K562 (cell line): ENCODE results near the gene TMSB4X. TPM values are rescaled to one million over a fixed set of nuclear protein-coding genes. Genes with fewer than 3 reads are reported as not detected.

Experiments
- ATAC-seq: fragments of 200-7000 bp; cut with Tn5 transposase; 3 replicates; pipeline ENCODE4 v1.9.1; 2020; ENCODE audit warnings: moderate library complexity
- BruUV-seq: library from RNA; stranded (reverse); fragments of 400-500 nt; replicated peaks from 2 replicates; lab custom pipeline; 2021; lab: Mats Ljungman, UMichigan
- CTCF ChIA-PET: fragments of 300-600 bp; formaldehyde crosslinking; extraction: SDS; loops from one replicate; lab custom pipeline; 2021; ENCODE audit warnings: low intra/inter-chr PET ratio; lab: Yijun Ruan, JAX
- POLR2A ChIA-PET: fragments of 300-600, 350-650 bp; sonication (Branson Sonifier 250); formaldehyde crosslinking; extraction: SDS; loops from one replicate; lab custom pipeline; 2021; ENCODE audit warnings: antibody characterized with exemption, inconsistent platforms; lab: Yijun Ruan, JAX
- DNase-seq, 4 experiments: peaks; one replicate each; pipeline versions ENCODE4 v3.0.0 to v3.0.0-alpha.2; 2011 to 2018; ENCODE audit warnings: low spot score in 3 of 4, mixed read lengths in 3 of 4; ENCODE audit errors: extremely low read depth in 1 of 4
- FAIRE-seq: peaks from 2 replicates; lab custom pipeline; 2011; peaks lifted over from hg19 to GRCh38; lab: Jason Lieb, UNC
- H2AFZ ChIP-seq: 2 replicates; pipeline ENCODE4 v1.6.0; 2011; ENCODE audit warnings: low read depth, low read length, control low read depth, inconsistent platforms
- H3K27ac ChIP-seq: fragments of 200-600 bp; 3 replicates; pipeline ENCODE4 v1.8.0; 2011; ENCODE audit warnings: low read depth, mild to moderate bottlenecking, control low read depth, inconsistent platforms, low read length, moderate library complexity, mixed read lengths; ENCODE audit errors: extremely low read depth
- H3K27me3 ChIP-seq, 2 experiments: fragments of 300-600 bp in 1 of 2; 2 replicates in 1 of 2; 3 replicates in 1 of 2; pipeline versions ENCODE4 v1.6.0 to v1.8.0; 2011; ENCODE audit warnings: inconsistent platforms in 2 of 2, low read length in 2 of 2, mild to moderate bottlenecking in 1 of 2, mixed read lengths in 1 of 2, moderate library complexity in 1 of 2; ENCODE audit not compliant: control insufficient read depth in 2 of 2, insufficient read depth in 2 of 2
- H3K36me3 ChIP-seq: fragments of 300-600 bp; 3 replicates; pipeline ENCODE4 v1.8.0; 2011; ENCODE audit warnings: mild to moderate bottlenecking, low read length, inconsistent platforms; ENCODE audit not compliant: control insufficient read depth, insufficient read depth
- H3K4me1 ChIP-seq, 2 experiments: fragments of 200-600 bp in 1 of 2; replicated peaks in 1 of 2; 2 replicates in 1 of 2; 3 replicates in 1 of 2; pipeline versions ENCODE4 v1.5.1 to v1.8.0; 2011; ENCODE audit warnings: inconsistent platforms in 2 of 2, low read length in 2 of 2, mild to moderate bottlenecking in 1 of 2, mixed read lengths in 1 of 2, moderate library complexity in 1 of 2; ENCODE audit not compliant: control insufficient read depth in 2 of 2, insufficient read depth in 2 of 2
- H3K4me2 ChIP-seq: 2 replicates; pipeline ENCODE4 v1.6.1; 2011; ENCODE audit warnings: low read length, control low read depth, inconsistent platforms, mixed read lengths; ENCODE audit not compliant: insufficient read depth
- H3K4me3 ChIP-seq: fragments of 200-600 bp; sonication (generic), shearing (Covaris generic); 2 replicates; pipeline ENCODE4 v1.5.1; 2016; ENCODE audit warnings: control low read depth, inconsistent platforms
- H3K79me2 ChIP-seq: fragments of 200-600 bp; 3 replicates; pipeline ENCODE4 v1.8.0; 2011; ENCODE audit warnings: low read length, inconsistent platforms; ENCODE audit not compliant: control insufficient read depth, insufficient read depth
- H3K9ac ChIP-seq, 2 experiments: 2 replicates each; pipeline versions ENCODE4 v1.6.0 to v1.6.1; 2011; ENCODE audit warnings: low read depth in 2 of 2, low read length in 2 of 2, control low read depth in 1 of 2, inconsistent platforms in 1 of 2, mild to moderate bottlenecking in 1 of 2, mixed read lengths in 1 of 2; ENCODE audit not compliant: insufficient read depth in 1 of 2
- H3K9me1 ChIP-seq: one replicate; pipeline ENCODE4 v1.6.0; 2011; ENCODE audit warnings: inconsistent platforms, mild to moderate bottlenecking, low read length, moderate library complexity; ENCODE audit not compliant: control insufficient read depth, insufficient read depth
- H3K9me3 ChIP-seq: replicated peaks from 2 replicates; pipeline ENCODE4 v1.5.1; 2011; ENCODE audit warnings: low read depth, low read length, inconsistent platforms; ENCODE audit not compliant: control insufficient read depth, insufficient read depth
- H4K20me1 ChIP-seq: replicated peaks from 2 replicates; pipeline ENCODE4 v1.6.1; 2011; ENCODE audit warnings: low read length, inconsistent platforms, mixed read lengths; ENCODE audit not compliant: control insufficient read depth, insufficient read depth
- ADNP ChIP-seq: fragments of 200-800 bp; sonication (Bioruptor generic); IDR thresholded peaks from 2 replicates; pipeline ENCODE4 v1.6.1; 2016; ENCODE audit warnings: missing genetic modification characterization, missing compliant biosample characterization
- HSF4 ChIP-seq: fragments of 250-450 bp; sonication (Bioruptor Pico); IDR thresholded peaks from 2 replicates; pipeline ENCODE4 v2.1.2; 2022; ENCODE audit warnings: mild to moderate bottlenecking, moderate library complexity, borderline replicate concordance
- RBM25 ChIP-seq: fragments of 200-400 bp; formaldehyde crosslinking; IDR thresholded peaks from 2 replicates; pipeline ENCODE4 v1.6.1; 2018; ENCODE audit warnings: low read length, low read depth, moderate library complexity; ENCODE audit not compliant: severe bottlenecking
- WGBS: fragments of 100-300 bp; shearing (Covaris generic); methylation state at CpG from one replicate; pipeline ENCODE4 v1.1.6; 2016; ENCODE audit warnings: low coverage, mixed read lengths; ENCODE audit not compliant: insufficient coverage; ENCODE audit errors: missing lambda C conversion rate; 5-methylcytosine and 5-hydroxymethylcytosine counted together
- in situ Hi-C: fragments of 300-500 bp; cut with MboI; formaldehyde crosslinking; loops from 4 replicates; pipeline ENCODE4 v1.15.0; 2018; ENCODE audit warnings: inconsistent platforms, mixed read lengths
- intact Hi-C: fragments of 100-400 bp; cut with micrococcal nuclease; formaldehyde crosslinking; loops from 2 replicates; pipeline ENCODE4 v1.14.2; 2022
- polyA plus RNA-seq, 8 experiments: library from polyadenylated mRNA; depleted of rRNA in 4 of 8; stranded (reverse) in 5 of 8; unstranded in 3 of 8; fragments of >200 nt; fragmentation: Nextera tagmentation in 2 of 8; fragmentation: Illumina TruSeq in 1 of 8; extraction: Ambion mirVana in 2 of 8; extraction: Trizol in 1 of 8; gene quantifications; 2 replicates each; pipeline versions ENCODE4 v1.2.1 to v1.2.3, GENCODE V29; 2011 to 2014; ENCODE audit warnings: inconsistent platforms in 1 of 8, missing spikeins in 1 of 8
- total RNA-seq, 7 experiments: library from RNA; depleted of rRNA in 6 of 7; stranded (reverse); fragments of >200 nt in 6 of 7; fragmentation: Illumina TruSeq in 2 of 7; extraction: Trizol in 2 of 7; gene quantifications; 2 replicates each; pipeline versions ENCODE4 v1.2.1 to v1.2.3, GENCODE V29; 2011 to 2021; ENCODE audit warnings: low replicate concordance in 1 of 7
- TF ChIP-seq, protein P1 (sequence below): sonication (generic); formaldehyde crosslinking; IDR thresholded peaks from 2 replicates; pipeline ENCODE4 v1.8.0; 2023; ENCODE audit warnings: mild to moderate bottlenecking, missing genetic modification reagents

TMSB4X gene
- total and polyA plus RNA-seq, 9 of the 15 experiments (the other 6 are each of a cell fraction or from before 2014, with no cell fraction given) = 1,035 to 2,035 (median 1,529) TPM

DNA sequence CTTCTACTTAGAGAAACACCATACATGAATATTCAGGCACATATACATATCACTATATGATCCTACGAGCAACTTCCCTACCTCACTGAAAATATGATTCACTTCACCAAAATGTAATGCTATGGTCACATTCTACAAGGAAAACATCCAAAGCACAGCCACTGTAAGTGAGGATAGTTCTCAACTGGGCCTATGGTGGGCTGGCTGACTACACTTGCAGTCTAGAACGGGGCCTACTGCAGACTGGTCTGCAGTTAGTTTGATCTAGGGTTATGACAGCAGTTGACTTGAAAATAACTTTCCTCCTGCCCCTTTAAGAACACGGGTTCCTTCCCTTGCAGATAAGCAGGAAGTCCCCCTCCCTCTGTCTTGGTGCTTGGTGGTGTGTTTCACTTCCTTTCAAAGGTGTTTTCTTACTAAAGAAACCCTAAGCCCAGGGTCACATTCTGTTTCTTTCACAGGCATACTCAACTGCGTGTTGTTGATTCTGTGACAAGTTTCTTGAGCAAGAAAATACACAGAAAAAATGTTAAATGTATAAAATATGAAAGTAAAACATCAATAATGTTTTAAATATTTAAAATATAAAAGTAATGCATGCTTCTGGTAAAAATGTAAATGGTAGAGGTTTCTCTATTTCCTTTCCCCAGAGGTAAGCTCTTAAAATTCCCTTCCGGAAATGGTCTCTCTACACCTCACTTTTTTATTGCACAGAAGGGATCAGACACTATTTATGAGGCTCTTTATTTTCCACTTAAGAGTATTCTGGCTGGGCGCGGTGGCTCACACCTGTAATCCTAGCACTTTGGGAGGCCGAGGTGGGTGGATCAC is 18.0 kb upstream of the TMSB4X start (continued):
- TF ChIP-seq, protein P1, sequence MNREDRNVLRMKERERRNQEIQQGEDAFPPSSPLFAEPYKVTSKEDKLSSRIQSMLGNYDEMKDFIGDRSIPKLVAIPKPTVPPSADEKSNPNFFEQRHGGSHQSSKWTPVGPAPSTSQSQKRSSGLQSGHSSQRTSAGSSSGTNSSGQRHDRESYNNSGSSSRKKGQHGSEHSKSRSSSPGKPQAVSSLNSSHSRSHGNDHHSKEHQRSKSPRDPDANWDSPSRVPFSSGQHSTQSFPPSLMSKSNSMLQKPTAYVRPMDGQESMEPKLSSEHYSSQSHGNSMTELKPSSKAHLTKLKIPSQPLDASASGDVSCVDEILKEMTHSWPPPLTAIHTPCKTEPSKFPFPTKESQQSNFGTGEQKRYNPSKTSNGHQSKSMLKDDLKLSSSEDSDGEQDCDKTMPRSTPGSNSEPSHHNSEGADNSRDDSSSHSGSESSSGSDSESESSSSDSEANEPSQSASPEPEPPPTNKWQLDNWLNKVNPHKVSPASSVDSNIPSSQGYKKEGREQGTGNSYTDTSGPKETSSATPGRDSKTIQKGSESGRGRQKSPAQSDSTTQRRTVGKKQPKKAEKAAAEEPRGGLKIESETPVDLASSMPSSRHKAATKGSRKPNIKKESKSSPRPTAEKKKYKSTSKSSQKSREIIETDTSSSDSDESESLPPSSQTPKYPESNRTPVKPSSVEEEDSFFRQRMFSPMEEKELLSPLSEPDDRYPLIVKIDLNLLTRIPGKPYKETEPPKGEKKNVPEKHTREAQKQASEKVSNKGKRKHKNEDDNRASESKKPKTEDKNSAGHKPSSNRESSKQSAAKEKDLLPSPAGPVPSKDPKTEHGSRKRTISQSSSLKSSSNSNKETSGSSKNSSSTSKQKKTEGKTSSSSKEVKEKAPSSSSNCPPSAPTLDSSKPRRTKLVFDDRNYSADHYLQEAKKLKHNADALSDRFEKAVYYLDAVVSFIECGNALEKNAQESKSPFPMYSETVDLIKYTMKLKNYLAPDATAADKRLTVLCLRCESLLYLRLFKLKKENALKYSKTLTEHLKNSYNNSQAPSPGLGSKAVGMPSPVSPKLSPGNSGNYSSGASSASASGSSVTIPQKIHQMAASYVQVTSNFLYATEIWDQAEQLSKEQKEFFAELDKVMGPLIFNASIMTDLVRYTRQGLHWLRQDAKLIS (CRISPR knock-in tag) = peak; percentile 6; the same call in 1 of the 2 replicates
- TF ChIP-seq, all 486 proteins: peak for 47

DNA sequence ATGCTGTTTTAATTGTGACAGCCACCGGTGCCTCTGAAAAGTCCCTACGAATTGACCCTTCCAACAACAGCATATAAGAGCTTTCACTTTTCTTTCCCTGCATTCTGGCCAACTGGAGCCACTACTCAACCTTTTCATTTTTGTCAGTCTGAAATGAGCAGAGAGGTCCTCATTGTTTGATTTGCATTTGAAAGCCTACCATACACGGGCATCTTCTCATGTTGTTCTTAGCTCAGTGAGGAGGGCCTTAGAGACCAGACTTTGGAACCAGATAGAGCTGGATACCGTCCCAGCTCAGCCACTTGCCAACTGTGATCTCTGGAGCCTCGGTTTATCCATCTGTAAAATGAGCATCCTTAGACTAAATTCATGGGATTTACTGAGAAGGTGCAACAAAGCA is 16.9 kb upstream of the TMSB4X start:
- H4K20me1 ChIP-seq = no peaks in the 10 kb centered on the region
- intact Hi-C loops (loop anchor here (10.0 kb wide), 1 partner anchor 687 kb away; no protein-coding TSS in a partner anchor), in situ Hi-C loops (loop anchor here (25.0 kb wide), 1 partner anchor 704 kb away; the partner anchor contains the start of gene TCEANC)
- H3K9ac ChIP-seq = peak overlapping the region in 1 of 2 experiments; percentile 12; a peak in 1 of 4 replicates
- H3K36me3 ChIP-seq = peaks cover 13% of the 10 kb centered on the region; the same call in 2 of the 3 replicates
- peaks cover 13% of the 10 kb centered on the region for H3K79me2 ChIP-seq
- no peak overlapping the region for H3K4me3 ChIP-seq
- DNase-seq (peak in 1 of 4 experiments; percentile 1), ATAC-seq (no peak)
- BruUV-seq = no TSS peak
- H3K9me3 ChIP-seq = no peaks in the 10 kb centered on the region
- H3K9me1 ChIP-seq = no peaks in the 10 kb centered on the region
- 75% methylated on average over 5 of the region's 5 CpGs for WGBS
- H3K4me1 ChIP-seq = peaks cover 31 to 50% of the 10 kb centered on the region in 2 experiments
- POLR2A ChIA-PET = interaction anchor here (2.7 to 3.1 kb wide), 2 partner anchors 17 to 20 kb away, joined by 7 to 31 read pairs; partner anchors contain the start of gene TMSB4X
- no peaks in the 10 kb centered on the region for H3K27me3 ChIP-seq
- peak overlapping the region; percentile 99; the same call in 2 of the 3 replicates for H3K27ac ChIP-seq
- no peak overlapping the region for H3K4me2 ChIP-seq
- TF ChIP-seq RBM25 = peak; percentile 54
- no peak for TF ChIP-seq HSF4 (CRISPR knock-in tag)
- TF ChIP-seq ADNP (tag) = 0 out of 2 replicates have a peak, but pooled peaks have one; percentile 4
- TF ChIP-seq, all 486 proteins: peak for 2
- no peak overlapping the region for H2AFZ ChIP-seq
- CTCF ChIA-PET = no interaction called here
- no peak for FAIRE-seq
